DMS79 (cell line): ENCODE data around the gene RBM34.

Experiments used
- DNase-seq: peaks from one replicate; lab custom pipeline; 2025; lab: John Stamatoyannopoulos, UW

The RBM34 gene

GRCh38 chr1:235152235-235152634 lies 8.8 kb downstream of the RBM34 start:
- DNase-seq, result no peak

GRCh38 chr1:235151033-235151432 lies 10.0 kb downstream of the RBM34 start:
- no peak for DNase-seq

- no peak for DNase-seq
These were observed 11.2 kb downstream of the RBM34 start for GRCh38 chr1:235149824-235150223.

GRCh38 chr1:235147269-235147668 lies 13.8 kb downstream of the RBM34 start:
- no peak for DNase-seq

GRCh38 chr1:235145639-235146038 lies 15.4 kb downstream of the RBM34 start:
- no peak for DNase-seq

DNA sequence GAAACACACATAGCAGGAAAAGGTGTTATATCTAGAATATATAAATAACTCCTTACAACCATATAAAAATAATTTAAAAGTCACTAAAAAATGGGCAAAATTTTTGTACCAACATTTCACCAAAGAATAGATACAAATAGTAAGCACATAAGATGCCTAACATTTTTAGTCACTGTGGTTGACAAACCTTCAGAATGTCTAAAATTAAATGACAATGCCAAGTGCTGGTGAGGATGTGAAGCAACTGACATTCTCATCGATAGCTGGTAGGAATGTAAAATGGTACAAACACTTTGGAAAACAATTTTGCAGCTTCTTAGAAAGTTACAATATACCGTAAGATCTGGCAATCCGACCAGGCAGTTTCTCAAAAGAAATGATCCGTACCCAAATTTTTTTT lies 18.1 kb downstream of the RBM34 start:
- DNase-seq, result no peak

DNA sequence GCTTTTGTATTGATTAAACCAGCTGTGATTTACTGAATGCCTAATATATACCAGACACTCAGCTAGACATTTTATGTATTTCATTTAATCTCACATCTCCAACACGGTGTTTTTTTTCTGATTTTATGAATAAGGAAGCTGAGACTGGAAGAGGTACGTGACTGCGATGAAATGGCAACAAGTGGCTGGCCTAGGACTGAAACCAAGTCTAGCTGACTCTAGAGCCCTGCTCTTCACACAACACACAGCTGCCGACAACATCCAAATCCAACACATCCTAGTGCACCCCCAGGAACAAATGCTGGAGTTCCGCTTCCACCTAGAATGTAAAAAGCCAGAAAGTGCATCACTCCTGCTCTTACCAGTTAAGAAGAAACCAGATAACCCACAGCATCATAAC lies 21.7 kb downstream of the RBM34 start:
- DNase-seq, result no peak

GRCh38 chr1:235138821-235139220 lies 22.2 kb downstream of the RBM34 start:
- DNase-seq, result no peak

DNA sequence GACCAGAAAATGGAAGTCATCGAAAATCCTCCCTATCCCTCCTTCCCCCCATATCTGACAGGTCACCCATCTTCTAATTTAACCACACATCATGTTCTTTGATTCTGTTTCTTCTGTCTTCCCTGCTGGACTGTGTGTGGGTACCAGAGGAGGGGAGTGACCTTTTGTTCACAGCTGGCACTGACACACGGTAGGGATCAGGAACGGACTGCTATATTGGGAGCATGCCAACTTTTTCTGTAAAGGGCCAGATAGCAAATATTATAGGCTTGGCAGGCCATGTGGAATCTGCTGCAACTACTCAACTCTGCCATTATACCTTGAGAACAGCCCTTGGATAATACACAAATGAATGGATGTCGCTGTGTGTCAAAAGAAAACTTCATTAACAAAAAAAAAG lies 24.9 kb downstream of the RBM34 start:
- no peak for DNase-seq

DNA sequence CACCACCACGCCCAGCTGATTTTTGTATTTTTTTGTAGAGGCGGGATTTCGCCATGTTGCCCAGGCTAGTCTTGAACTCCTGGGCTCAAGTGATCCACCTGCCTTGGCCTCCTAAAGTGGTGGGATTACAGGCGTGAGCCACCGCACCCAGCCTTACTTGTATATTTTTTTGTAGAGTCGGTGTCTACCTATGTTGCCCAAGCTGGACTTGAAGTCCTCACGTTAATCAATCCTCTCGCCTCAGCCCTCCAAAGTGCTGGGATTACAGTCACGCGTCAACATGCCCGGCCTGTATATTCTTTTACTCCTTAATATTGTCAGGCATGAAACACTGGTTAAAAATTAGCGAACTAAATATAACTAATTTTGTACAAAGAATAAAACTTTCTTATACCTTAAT lies 26.9 kb downstream of the RBM34 start:
- DNase-seq, result no peak

GRCh38 chr1:235133086-235133485 lies 28.0 kb downstream of the RBM34 start:
- no peak for DNase-seq

DNA sequence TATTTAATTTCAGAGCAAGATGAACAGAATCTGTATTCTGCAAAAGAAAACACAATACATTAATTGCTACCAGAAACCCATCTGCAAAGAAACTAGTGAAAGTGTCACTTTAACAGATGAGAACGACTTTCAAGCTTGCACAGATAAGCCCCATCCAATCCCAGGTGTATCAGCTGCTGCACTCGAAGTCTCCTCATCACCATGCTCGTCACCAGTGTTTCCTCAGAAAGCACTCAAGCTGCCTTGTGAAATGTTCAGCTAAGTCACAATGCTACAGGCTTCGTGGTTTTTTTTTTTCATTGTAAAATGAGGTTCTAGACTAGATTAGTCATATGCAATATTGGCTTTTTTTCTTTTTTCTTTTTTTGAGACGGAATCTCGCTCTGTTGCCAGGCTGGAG lies 29.1 kb downstream of the RBM34 start:
- DNase-seq, result no peak

DNA sequence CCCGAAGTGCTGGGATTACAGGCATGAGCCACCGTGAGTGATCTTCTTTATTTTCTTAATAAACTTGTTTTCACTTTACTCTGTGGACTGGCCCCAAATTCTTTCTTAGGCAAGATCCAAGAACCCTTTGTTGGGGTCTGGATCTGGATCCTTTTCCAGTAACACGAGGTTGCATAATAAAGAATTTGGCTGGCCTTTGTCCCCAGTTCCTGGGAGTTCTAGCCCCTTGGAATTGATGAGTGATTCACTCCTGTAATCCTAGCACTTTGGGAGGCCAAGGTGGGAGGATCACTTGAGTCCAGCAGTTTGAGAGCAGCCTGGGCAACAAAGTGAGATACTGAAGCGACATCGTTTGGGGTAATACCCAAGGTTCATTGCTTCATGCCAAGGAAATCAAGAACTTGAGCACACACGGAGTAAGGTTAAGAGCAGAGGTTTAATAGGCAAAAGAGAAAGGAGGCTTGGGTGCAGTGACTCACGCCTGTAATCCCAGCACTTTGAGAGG lies 30.2 kb downstream of the RBM34 start:
- no peak for DNase-seq

DNA sequence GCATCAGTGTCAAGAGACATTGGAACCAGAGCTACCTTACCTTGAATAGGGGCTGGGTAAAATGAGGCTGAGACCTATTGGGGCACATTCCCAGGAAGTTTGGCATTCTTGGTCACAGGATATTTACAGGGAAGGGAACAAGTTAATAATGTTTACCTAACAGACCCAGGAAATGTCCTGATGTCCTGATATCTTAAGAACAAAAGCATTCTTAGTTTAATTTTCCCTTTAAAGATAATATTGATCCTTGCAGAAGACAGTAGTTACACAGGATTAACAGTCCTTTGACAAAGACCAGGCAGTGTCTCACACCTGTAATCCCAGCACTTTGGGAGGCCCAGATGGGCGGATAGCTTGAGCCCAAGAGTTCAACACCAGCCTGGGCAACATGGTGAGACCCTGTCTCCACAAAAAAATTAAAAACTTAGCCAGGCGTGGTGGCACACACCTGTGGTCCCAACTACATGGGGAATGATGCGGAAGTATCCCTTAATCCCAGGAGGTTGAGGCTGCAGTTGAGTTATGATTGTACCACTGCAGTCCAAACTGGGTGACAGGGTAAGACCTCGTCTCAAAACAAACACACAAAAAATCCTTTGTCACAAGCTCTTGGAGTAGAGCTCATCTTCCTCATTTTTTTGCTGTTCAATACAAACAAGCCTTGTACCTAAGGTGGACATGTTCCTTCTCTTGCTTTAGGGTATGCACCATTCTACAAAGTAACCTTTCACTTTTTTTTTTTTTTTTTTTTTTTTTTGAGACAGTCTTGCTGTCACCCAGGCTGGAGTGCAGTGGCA lies 31.1 kb downstream of the RBM34 start:
- DNase-seq, result no peak

DNA sequence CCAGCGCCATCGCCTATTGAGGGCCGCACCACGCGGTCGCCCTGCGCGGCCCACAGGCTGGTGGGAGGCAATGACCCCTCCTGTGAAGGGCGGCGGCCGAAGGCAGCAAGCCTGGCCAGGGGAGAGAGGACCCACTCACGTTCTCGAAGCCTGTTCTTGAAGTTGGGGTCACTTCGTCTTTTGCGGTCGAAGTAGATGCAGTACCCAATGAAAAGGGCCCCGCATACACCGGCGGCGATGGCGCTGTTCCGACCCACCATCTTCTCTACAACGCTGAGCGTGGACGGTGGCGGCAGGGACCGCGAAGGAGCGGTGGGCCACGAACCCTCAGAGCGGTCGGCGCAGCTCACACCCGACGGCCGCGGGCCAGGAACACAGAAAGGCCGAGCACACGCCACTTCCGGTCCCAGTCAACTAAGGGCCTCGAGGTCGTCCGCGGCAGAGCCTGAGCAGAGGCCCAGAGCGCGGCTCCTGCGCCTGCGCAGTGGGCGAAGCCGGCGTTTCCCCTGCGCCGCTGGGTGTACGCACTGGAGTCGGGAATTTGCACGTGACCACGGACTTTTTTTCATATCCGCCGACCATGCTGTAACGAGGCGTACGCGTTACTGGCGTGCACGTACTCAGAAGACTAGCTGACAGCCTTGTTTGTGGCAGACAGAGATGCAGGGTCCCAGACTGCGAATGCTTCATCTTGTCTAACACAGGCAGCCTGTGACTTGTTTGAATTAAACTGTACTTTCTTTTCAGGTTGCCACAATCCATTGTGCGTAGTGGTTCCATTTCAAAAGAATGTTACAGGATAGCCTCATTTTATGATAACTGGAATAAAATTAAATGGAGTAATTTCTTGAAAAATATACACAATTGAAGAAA lies 32.4 kb downstream of the RBM34 start, which contains the start of gene TOMM20:
Gene TOMM20 (minus strand): TSS at position 382 of the 873 bp plus-strand sequence. CDS start 122 bp downstream, at position 260.
- DNase-seq, result peak; percentile 96

DNA sequence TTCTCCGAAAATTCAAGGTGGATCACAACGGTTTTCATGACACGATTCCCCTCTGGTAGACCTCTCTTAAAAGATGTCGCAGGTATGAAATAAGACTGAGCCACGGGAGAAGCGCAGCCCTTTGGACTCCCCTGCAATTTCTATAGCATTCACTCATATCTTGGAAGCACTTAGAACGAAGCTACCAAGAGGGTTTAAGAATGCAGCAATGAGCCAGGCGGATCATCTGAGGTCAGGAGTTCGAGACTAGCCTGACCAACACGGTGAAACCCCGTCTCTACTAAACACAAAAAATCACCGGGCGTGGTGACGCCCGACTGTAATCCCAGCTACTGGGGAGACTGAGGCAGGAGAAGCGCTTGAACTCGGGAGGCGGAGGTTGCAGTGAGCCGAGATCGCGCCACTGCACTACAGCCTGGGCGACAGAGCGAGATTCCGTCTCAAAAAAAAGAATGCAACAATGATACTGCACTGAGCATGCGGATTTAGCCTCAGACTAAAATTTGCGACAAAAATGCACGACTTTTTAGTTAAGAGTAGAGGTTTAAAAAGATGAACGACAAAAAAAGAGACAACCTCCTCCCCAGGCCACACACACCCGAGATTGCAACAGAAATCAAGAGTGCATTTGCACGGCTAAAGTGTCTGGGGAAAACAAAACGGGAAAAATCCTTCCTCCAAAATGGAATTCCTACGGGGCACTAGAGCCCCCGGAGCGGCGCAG lies 33.2 kb downstream of the RBM34 start:
- no peak for DNase-seq

DNA sequence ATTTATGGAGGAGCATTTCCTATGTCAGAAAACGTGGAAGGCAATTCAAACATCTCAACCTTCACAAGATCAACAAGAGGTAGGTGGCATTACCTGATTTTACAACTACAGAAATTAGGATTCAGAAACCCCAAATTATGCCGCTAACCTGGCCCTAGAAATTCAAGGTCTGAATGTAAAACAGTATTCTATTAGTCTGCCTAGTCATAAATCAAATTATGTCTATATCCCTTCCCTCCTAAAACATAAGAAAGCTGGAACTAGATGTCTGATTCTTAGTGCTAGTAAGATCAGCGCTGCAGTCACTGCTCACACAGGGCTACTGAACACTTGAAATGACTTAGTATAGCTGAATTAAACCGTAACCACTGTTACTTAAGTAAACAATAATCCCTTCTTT lies 33.8 kb downstream of the RBM34 start:
- DNase-seq, result no peak

GRCh38 chr1:235124665-235125064 lies 36.4 kb downstream of the RBM34 start:
- no peak for DNase-seq

- no peak for DNase-seq
These were observed 36.9 kb downstream of the RBM34 start for GRCh38 chr1:235124111-235124510.

- no peak for DNase-seq
These were observed 38.7 kb downstream of the RBM34 start for GRCh38 chr1:235122348-235122747.

GRCh38 chr1:235113183-235113917 lies 47.7 kb downstream of the RBM34 start:
- DNase-seq, result no peak
